ENCODE results near the gene SLC29A2.
A peak's percentile ranks its signal among the peaks of the same experiment; 100 is the strongest.

Gene SLC29A2, protein sequence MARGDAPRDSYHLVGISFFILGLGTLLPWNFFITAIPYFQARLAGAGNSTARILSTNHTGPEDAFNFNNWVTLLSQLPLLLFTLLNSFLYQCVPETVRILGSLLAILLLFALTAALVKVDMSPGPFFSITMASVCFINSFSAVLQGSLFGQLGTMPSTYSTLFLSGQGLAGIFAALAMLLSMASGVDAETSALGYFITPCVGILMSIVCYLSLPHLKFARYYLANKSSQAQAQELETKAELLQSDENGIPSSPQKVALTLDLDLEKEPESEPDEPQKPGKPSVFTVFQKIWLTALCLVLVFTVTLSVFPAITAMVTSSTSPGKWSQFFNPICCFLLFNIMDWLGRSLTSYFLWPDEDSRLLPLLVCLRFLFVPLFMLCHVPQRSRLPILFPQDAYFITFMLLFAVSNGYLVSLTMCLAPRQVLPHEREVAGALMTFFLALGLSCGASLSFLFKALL

DNA sequence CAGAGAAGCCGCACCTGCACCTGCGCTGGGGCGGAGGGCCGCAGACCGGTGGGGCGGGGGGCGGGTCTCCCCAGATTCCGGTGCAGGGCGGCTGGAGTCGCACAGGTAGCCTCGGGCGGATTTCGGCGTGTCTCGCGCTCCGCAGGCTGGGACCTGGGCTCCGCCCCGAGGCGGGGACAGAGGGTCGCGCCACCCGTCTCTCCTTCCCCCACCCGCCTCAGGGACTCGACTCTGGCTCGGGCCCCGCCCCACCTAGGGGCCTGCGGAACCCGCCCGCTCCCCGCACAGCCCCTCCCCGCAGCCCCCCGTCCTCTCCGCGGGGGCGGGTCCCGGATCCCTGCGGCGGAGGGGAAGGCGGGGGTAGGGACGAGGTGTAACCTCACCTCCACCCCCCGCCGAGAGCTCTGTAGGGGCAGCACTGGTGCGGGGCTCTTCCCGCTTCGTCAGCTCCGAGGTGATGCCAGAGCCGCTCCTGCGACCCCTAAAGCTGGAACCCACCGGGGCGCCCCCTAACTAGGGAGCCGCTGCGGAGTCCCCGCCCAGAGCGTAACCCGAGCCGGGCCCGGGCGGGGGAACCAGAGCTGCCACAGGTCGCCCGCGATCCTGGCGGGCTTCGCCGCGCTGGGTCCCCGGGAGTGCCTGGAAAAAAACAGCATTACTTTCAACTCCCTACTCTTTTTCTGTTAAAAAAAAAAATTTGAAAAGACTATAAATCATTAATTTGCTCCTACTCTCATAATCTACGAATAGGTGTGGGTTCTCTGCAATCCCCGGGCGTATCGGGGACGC lies at the start of gene SLC29A2:
TSS of gene SLC29A2 (minus strand) at position 134 of the 789 bp plus-strand sequence. CDS start 169 bp downstream, outside the sequence.
- DNase-seq = peak; percentile 95

DNA sequence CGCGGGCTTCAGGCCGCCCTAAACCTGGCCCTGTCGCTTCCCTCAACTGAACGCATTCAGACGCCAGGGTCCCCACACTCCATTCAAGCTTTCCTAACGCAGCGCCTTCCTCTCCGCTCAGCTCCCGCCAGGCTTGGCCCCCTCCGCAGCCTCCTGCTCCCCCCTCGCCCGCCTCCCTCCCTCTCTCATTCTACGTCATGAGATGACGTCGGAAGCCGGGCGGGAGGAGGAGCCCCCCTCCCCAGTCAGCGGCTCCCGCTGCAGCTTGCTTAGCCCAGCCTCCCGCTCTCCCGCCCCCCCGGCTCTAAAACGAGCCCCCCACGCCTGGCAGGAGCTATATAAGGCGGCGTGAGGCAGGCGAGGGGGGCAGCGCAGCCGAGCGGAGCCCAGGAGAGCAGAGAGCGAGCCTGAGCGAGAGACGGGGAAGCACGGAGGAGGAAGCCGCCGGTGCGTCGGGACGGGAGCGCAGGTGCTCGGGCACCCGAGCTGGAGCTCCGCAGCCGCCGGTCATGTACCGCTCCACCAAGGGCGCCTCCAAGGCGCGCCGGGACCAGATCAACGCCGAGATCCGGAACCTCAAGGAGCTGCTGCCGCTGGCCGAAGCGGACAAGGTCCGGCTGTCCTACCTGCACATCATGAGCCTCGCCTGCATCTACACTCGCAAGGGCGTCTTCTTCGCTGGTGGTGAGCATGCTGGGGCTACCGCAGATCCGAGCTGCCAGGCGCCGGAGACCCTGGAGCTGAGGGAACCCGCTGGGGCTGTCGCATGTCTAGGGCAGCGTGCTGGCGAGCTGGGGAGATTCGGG lies 49.3 kb upstream of the SLC29A2 start, which contains the start of gene NPAS4:
TSS of gene NPAS4 (plus strand) at position 365 of the 806 bp plus-strand sequence. CDS start at position 510, 145 bp downstream.
- DNase-seq = peak; percentile 80

DNA sequence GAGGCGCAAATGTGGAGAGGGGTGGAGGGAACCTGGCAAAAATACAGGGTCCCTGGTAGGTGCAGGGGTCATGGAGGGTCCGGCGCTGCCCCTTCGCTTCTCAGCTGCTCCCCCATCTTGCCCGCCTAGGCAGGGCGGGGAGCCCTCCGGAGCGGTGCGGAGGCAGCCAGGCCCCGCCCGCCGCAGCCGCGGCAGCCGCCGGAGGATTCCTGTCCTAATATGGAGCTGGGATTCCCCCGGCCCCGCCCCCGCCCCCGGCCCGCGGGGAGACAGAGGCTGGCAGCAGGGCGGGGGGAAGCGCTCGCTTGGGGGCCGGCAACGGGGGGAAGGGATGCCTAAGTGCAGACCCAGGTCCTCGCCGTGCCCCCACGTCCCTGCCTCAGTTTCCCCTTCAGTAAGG lies 48.3 kb upstream of the SLC29A2 start:
- peak; percentile 28 for DNase-seq

DNA sequence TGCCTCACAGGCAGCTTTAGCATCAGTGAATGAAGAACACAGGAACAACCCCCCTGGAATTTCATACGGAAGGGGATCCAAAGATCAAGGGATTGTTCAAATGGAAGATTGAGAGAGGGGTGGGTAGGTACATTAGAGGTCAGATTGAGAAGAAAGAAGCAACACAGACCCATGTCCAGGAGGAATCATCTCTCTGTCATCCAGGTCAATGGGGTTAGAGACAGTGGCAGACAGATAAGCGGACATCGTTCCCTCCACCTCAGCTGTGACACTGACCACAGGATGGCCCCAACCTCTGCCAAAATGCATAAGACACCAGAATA lies 47.4 kb upstream of the SLC29A2 start:
- DNase-seq = no peak

DNA sequence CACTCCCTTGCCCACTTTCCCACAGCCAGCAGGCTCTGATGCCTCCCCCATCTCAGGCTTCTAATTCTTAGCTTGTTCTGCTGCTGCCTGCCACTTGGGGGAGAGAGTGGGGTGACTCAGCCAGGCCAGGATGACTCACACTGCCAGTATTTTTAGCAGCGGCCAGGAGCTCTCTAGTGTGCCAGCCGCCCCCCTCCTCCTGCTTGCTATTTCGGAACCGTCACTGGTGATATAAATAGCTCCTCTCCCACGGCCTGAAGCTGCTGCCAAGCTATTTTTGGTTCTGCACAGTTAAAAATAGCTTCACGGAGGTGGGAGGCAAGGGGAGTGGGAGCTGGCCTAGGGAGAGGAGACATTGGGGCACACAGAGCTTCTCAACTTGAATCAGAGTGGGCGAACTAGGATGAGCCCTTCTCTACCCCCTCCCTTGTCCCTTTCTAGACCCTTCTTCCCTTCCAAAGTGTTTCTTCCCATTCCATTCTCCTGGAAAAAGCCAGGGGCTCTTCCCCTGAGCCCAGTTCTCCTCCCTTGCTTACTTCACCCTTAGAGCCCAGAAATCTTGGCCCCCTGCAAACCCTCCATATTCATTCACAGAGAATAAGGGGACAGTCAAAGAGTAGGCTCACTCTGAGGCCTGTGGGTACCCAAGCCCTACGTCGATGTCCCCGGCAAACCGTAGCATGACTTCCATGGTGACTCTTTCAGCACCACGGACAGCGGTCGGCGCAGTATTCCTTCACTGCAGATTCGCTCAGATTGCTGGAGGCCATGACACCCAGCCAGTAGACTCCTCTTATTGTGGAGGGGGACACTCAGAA lies 46.8 kb upstream of the SLC29A2 start:
- DNase-seq = peak; percentile 16

DNA sequence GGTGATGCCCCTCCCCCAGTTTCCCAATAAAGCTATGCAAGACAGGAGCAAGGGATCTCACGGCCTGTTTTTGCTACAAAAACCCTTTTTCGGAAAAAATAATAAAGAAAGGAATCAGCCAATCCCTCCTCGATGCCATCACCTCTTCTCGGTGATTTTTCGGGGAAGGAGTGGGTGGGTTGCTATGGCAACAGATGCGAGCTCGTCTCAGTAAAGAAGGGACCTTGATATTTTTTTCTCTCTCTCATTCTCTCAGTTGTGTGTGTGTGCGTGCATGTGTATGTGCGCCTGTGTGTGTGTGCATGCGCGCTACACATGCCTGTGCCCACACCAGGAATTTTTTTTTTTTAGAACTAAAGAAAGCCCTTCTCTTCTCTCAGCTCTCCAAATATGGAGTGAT lies 45.4 kb upstream of the SLC29A2 start:
- no peak for DNase-seq

DNA sequence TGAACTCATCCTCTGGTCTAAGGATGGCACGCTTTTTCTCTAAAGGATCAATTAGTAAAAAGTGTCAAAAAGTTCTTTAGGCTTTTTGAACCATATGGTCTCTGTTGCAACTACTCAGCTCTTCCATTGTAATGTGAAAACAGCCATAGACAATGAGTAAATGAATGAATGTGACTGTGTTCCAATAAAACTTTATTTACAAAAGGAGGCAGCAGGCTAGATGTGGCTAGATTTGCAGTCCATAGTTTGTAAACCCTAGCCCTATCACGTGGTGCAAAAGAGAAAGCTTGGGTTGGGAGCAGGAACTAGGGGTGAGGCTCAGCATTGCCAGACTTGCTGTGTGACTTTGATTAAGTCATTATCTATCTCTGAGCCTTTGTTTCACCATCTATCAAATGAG lies 43.9 kb upstream of the SLC29A2 start:
- no peak for DNase-seq

DNA sequence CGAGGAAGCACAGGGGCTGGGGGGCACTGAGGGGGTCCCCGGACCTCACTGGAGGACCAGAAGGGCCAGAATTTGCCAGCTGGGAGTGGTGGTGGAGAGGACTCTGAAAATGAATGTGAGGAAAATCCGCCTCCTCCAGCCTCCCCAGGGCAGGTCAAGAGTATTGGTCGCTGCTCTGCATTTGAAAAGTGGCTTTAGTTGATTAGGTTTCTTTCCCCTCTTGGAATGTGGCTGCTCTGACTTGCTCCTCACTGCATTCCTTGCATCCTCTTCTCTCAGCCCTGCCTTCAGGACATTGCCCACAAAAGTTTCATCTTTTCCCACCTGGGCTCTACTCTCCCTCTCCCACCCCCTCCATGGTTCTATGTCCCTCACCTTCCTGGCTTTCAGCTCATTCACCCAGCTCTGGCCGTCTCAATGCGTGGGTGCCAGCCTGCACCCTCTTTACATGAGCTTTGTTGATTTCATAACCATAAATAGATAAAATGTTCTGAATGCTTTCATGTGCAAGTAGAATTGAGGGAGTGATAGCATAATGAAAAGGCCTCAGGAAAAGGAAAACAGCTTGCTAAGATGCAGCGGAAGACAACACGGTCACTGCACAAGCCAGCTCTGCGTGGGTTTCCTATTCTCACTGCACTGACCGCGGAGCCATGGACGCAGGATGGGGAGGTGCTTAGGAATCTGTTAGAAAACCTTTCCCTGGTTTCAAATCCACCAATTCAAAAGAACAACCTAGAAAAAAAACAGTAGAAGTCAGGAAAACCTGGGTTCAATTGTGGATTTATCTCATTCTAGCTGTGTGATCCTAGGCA lies 42.8 kb upstream of the SLC29A2 start:
- DNase-seq = no peak

DNA sequence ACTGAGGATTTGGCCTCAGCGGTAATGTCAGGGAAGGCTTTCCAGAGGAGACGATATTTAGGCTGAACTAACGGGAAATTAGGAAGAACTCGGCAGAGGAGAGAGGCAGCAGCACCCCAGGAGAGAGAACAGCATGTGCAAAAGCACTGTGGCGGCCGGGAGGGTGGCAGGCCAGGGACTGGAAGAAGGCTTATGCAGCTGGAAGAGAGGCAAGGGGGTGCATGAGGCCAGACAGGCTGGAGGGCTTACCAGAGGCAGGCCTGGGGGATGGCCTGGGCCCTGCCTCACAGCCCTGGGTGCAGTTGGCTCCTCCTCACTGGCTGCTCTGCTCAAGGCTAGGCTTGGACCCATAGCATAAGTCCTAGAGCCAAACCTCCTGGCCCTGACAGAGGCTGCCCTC lies 41.6 kb upstream of the SLC29A2 start:
- DNase-seq = no peak

DNA sequence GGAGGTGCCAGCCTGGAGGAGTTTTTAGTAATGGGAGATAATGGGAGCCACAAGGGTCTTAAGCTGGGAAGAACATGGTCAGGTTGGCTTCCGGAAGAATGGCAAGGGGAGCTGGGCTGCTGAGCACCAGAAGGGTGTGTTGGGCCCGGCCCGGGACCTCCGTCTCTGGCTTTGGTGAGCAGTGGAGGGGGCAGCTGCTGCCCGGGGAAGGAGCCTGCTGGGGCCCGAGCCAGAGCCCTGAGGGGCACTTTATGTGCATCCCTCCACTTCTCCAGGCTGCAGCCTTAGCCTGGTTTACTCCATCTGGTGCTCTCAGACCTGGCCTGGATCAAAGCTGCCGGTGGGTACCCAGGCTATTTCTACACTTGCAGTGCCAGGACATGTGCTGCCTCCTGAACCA lies 40.5 kb upstream of the SLC29A2 start:
- DNase-seq = no peak

DNA sequence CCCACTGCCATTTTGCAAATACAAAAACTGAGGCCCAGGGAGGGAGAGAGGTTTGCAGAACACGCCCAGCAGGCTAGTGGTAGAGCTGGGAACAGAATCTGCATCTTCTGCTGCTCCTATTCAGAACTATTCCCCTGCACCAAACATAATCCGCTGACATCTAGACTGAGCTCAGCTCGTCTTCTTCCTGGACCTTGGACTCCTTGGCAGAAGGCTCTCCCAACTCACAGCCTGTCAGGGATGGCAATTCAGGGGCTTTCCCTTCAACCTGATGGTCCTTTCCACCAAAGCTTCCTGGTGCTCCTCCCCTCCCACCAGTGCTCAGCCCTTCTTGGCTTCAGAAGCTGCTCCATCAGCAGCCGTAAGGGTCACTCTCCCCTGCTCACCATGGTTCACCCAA lies 39.8 kb upstream of the SLC29A2 start:
- DNase-seq = no peak

DNA sequence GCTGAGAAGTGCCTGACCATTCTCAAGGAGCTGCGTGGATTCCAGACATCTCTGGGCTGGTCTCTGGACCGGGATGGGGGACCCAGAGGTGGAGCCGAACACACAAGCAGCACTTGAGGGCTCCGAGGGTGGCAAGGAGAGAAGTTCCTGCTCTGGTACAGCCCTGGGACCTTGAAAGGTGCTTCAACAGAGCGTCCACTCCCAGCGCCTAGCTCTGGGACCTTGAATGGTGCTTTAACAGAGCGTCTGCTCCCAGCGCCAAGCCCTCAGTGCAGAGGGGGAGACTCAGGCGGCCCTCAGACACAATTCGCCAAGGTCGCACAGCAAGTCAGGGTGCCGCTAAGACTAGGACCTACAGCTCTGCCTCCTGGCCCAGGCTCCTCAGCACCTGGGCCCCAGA lies 38.6 kb upstream of the SLC29A2 start:
- DNase-seq = no peak

DNA sequence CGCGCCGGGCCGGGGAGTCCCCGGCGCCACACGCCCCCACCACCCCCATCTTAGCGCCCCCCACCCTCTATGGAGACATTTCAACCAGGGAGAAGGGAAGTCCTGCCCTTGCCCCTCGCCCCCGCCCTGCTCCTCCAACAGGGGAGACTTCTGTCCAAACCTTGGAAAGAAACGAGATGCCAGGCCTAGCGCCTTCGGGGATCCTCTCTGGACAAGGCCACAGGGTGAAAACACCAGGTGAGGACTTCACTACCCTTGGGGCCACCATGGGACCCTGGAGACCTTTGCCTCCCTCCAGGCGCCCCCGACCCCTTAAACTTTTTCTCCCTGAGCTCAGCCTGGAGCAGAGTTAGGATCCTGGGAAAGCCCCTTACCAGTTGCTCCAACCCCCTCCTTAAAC lies 37.7 kb upstream of the SLC29A2 start:
- DNase-seq = no peak

DNA sequence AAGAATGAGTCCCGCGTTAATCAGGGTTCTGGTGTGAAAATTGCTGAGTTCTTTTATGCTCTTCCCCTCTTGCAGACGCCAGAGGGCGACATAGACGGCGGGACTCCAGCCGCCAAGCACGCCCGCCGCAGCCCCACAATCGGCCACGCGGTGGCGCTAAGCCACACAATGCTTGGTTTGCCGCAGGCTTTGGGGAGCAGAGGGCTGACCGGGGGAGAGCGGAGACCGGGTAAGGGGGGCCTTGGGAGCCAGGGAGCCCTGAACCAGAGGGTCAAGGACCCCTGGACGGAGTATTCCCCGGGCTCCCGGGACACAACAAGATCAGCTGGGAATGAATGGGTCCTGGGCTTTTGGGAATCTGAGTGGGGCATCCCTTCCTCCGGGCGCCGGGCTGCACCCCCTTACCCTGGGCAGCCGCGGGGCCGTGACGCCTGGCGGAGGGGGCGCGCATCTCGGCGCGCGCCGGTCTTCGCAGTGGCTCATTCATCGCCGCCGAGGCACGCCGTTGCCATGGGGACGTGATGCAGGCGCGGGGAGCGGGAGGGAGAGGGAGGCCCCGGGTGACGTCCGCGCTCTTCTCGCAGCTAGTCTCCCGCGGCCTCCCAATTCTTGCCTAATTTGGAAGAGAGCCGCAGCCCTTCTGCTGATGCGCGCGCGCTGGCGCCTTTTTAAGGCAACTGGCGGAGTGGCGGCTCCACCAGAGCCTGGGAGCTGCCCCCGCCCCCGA lies 37.1 kb upstream of the SLC29A2 start:
- peak; percentile 87 for DNase-seq

DNA sequence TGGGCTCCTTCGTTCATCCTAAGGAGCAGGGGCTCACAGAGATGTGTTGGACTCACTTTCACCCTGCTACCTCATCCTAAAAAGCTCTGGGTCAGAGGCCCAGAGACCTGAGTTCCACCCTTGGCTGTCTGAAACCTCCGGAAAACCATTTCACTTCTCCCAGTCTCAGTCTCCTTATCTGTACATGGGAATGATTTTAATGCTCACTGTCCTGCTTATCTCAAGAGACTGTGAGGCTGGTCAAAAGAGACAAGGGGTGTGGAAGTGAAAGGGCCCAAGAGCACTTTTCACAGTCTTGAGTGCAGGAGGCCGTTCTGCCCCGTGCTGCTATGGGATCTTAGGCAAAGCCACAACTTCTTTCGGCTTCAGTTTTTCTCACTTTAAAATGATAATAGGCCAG lies 36.1 kb upstream of the SLC29A2 start:
- no peak for DNase-seq

DNA sequence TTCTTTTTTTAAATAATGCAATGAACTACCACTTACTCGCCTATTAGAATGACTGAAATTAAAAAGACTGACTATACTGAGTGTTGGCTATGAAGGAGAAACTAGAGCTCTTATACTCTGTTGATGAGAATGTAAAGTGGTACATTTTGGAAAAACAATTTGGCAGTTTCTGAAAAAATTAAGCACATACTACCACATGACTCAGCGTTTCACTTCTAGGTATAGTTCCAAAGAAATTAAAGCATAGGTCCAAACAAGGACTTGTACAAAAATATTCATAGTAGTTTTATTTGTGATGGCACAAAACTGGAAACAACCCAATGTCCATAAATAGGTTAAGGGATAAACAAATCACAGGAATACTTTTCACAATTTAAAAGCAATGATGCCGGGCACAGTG lies 22.4 kb upstream of the SLC29A2 start:
- DNase-seq = no peak

DNA sequence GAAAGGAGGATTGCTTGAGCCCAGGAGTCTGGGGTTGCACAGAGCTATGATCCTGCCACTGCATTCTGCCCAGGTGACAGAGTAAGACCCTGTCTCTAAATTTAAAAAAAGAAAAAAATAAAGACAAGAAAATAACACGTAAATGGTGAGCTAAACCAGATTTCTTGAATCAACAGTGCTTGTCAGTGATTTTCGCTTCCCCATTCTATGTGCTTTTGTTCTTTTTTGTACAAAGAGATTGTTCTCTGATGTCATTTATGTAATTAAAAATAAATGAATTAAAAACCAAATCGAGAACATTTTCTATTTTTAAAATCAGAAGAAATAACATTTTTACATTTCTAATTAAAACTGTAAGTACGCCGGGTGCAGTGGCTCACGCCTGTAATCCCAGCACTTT lies 19.8 kb upstream of the SLC29A2 start:
- DNase-seq = no peak

DNA sequence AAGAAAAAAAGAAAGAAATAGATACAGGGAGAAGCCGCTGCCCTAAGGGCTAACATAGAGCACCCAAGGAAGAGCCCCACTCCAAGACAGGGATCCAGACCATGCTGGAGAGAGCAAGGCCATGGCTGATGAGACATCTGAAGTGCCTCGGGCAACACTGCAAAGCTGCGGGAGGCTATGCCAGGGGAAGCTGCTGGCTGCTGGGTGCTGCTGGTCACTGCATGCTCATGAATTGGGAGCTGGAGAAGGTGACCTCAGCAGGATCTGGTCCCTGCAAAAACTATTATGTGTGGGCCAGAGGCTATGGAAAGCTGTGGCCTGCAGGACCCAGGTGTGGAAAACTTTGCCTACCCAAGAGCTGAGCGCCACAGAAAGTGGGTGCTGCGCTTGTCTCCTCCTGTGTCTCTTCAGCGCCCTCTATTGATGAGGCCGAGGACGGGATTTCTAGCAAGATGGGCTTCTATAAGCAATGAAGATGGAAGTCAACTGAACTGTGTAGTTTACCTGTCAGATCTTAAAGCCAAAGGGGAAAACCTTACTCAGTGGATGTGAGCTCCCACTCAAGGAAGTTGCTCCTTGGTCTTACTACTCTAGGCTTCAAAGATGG lies 17.3 kb upstream of the SLC29A2 start:
- peak; percentile 40 for DNase-seq

DNA sequence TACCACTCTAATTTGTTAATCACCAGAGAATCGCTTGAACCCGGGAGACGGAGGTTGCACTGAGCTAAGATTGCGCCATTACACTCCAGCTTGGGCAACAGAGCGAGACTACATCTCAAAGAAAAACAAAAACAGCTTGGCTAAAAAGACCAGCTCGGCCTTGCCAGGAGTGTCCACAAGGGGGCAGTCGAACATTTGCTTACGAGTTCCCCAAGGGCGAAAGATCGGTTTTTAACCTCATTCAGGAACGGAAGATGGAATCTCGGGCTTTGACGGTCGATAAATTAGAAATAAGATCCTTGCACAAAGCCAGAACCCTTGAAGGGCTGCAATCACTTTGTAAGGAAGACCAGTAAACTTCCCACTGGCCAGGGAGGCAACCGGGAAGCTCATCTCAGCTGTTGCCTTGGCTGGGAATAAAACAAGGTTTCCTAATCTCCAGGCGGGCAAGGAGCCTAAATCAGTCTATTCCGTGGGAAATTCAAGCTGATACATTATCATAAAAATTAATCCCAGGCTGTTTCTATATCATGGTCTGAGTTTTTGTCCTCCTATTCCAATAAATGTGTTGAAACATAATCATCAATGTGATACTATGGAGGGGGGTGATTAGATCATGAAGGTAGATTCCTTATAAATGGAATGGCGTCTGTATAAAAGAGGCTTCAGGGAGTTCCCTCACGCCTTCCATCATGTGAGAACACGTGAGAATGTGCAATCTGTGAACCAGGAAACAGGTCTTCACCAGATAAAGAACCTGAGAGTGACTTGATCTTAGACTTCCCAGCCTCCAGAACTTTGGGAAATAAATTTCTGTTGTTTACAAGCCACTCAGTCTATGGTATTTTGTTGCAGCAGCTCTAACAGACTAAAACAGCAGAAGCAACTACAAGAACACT lies 14.9 kb upstream of the SLC29A2 start:
- DNase-seq = peak; percentile 30

Measured in NCI-H510A (cell line).